NCI-H1048 (cell line): ENCODE results near the gene NUB1.

Experiments
- DNase-seq: peaks from one replicate; lab custom pipeline; 2025; lab: John Stamatoyannopoulos, UW

NUB1 gene

GRCh38 chr7:151404216-151405011, 62.8 kb downstream of the NUB1 start:
- DNase-seq, result no peak

- DNase-seq, result no peak
These were observed 63.4 kb downstream of the NUB1 start for GRCh38 chr7:151405056-151405455.

- no peak for DNase-seq
These were observed 64.0 kb downstream of the NUB1 start for GRCh38 chr7:151405588-151405987.

- no peak for DNase-seq
These were observed 64.7 kb downstream of the NUB1 start for GRCh38 chr7:151406051-151406875.

- no peak for DNase-seq
These were observed 65.4 kb downstream of the NUB1 start for GRCh38 chr7:151406886-151407583.

GRCh38 chr7:151408498-151408838, 66.9 kb downstream of the NUB1 start:
- no peak for DNase-seq

GRCh38 chr7:151408839-151409666, 67.4 kb downstream of the NUB1 start:
- DNase-seq, result no peak

- no peak for DNase-seq
These were observed 68.2 kb downstream of the NUB1 start, which contains the start of gene WDR86 for GRCh38 chr7:151409667-151410404. TSS of gene WDR86 (minus strand) at chr7:151410038. CDS start at chr7:151409589, 449 bp downstream.

GRCh38 chr7:151410405-151411390, 69.1 kb downstream of the NUB1 start:
- DNase-seq, result no peak

- no peak for DNase-seq
These were observed 69.9 kb downstream of the NUB1 start for GRCh38 chr7:151411551-151411950.

- DNase-seq, result no peak
These were observed 70.7 kb downstream of the NUB1 start for GRCh38 chr7:151412318-151412717.

GRCh38 chr7:151413241-151413640, 71.6 kb downstream of the NUB1 start:
- DNase-seq, result no peak

- no peak for DNase-seq
These were observed 73.9 kb downstream of the NUB1 start for GRCh38 chr7:151415375-151416105.

GRCh38 chr7:151416112-151416940, 74.7 kb downstream of the NUB1 start:
- DNase-seq, result no peak

- DNase-seq, result no peak
These were observed 75.3 kb downstream of the NUB1 start for GRCh38 chr7:151416941-151417315.

- DNase-seq, result no peak
These were observed 78.5 kb downstream of the NUB1 start for GRCh38 chr7:151420144-151420543.

GRCh38 chr7:151422212-151422611, 80.6 kb downstream of the NUB1 start:
- no peak for DNase-seq

- DNase-seq, result no peak
These were observed 81.6 kb downstream of the NUB1 start for GRCh38 chr7:151423226-151423625.
